ENCODE results near the gene FHOD1. TPM values are rescaled to one million over a fixed set of nuclear protein-coding genes. Genes with fewer than 3 reads are reported as not detected.

The FHOD1 gene
- total RNA-seq, 4 donors from 2014 or later: 17.9 to 26.4 (median 24.3) TPM

GRCh38 chr16:67259705-67260104, 12.4 kb upstream of the FHOD1 start:
- no peaks in the 10 kb centered on the region for H3K9me3 ChIP-seq
- H3K27me3 ChIP-seq: no peaks in the 10 kb centered on the region
- WGBS, 2 donors: 74 to 88% methylated on average over 12 of the region's 12 CpGs
- H3K27ac ChIP-seq: no peak overlapping the region
- no peaks in the 10 kb centered on the region for H3K36me3 ChIP-seq
- H3K4me3 ChIP-seq (replicated peaks in 1 of 3): no peak overlapping the region
- intact Hi-C loops (cut with DNase I): no loop called here
- no peaks in the 10 kb centered on the region for H3K4me1 ChIP-seq
- no peak for TF ChIP-seq POLR2A (IDR thresholded peaks at IDR 0.05)
- TF ChIP-seq CTCF (IDR thresholded peaks at IDR 0.05): no peak
- no peak for DNase-seq

GRCh38 chr16:67258161-67258835, 11.0 kb upstream of the FHOD1 start:
- H3K27ac ChIP-seq: no peak overlapping the region
- no peaks in the 10 kb centered on the region for H3K27me3 ChIP-seq
- no peak for DNase-seq
- H3K4me3 ChIP-seq (replicated peaks in 1 of 3): no peak overlapping the region
- TF ChIP-seq POLR2A (IDR thresholded peaks at IDR 0.05) (no peak), CTCF (IDR thresholded peaks at IDR 0.05) (no peak)
- H3K36me3 ChIP-seq: no peaks in the 10 kb centered on the region
- WGBS, 2 donors: 70 to 91% methylated on average over 4 to 10 of the region's 11 CpGs
- no peaks in the 10 kb centered on the region for H3K4me1 ChIP-seq
- intact Hi-C loops (cut with DNase I): no loop called here
- H3K9me3 ChIP-seq: no peaks in the 10 kb centered on the region

- no peaks in the 10 kb centered on the region for H3K27me3 ChIP-seq
- no peaks in the 10 kb centered on the region for H3K9me3 ChIP-seq
- intact Hi-C loops (cut with DNase I): no loop called here
- H3K4me1 ChIP-seq: no peaks in the 10 kb centered on the region
- H3K36me3 ChIP-seq: no peaks in the 10 kb centered on the region
- no peak for TF ChIP-seq CTCF (IDR thresholded peaks at IDR 0.05)
- TF ChIP-seq POLR2A (IDR thresholded peaks at IDR 0.05): no peak
- WGBS, 2 donors: 74 to 84% methylated on average over 4 of the region's 4 CpGs
- no peak for DNase-seq
- H3K27ac ChIP-seq: no peak overlapping the region
- H3K4me3 ChIP-seq (replicated peaks in 1 of 3): no peak overlapping the region
Observed at GRCh38 chr16:67257486-67258160, 10.3 kb upstream of the FHOD1 start.

- Histone ChIP-seq H3K9me3 (no peaks in the 10 kb centered on the region), H3K27ac (no peak overlapping the region), H3K27me3 (no peaks in the 10 kb centered on the region), H3K36me3 (no peaks in the 10 kb centered on the region), H3K4me1 (no peaks in the 10 kb centered on the region), H3K4me3 (replicated peaks in 1 of 3) (no peak overlapping the region)
- DNase-seq: no peak
- intact Hi-C loops (cut with DNase I): no loop called here
- TF ChIP-seq POLR2A (IDR thresholded peaks at IDR 0.05) (no peak), CTCF (IDR thresholded peaks at IDR 0.05) (no peak)
- 93 to 97% methylated on average over 10 to 11 of the region's 11 CpGs for WGBS, 2 donors
Observed at GRCh38 chr16:67256701-67257230, 9.5 kb upstream of the FHOD1 start.
